Measurements from ENCODE around the gene S100A8.

S100A8 gene

DNA sequence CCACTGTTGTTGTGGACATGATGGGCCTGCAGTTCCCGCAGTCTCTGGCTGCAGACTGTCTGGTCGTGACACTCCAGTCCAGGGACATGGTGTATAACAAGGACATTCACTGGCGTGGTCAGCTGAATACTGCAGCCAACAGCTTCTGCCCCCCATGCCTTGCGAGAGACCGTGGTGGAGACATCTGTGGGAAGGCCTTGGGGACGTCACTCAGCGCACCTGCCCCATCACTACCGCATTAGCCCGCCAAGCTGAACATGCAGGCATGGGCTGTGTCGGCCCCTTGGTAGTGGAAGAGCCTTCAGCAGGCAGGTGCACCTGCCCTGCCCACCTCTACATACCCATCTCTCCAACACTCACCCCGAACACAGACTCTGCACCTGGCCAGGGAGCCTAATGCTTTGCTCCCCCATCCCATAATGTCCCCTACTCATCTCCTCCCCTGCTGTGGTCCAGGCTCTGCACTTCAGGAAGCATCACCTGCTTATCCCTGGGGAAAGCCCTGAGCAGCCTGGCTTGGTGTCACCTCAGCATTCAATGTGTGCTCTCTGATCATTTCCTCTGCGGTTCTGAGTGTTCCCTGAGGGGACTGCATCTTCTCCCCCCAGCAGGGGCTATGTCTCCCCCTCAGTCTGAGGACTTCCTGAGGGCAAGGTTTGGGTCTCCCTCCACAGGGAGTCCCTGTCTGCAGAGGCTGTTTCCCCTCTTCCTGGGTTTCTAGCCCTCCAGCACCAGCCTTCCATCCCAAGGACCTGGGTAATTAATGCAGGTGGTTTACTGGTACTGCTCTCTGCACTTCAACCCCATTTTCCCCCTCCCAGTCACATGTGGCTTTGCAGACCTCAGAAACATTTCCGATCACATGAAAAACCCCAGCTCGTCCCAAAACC is 45.4 kb downstream of the S100A8 start:
- DNase-seq, result no peak

DNA sequence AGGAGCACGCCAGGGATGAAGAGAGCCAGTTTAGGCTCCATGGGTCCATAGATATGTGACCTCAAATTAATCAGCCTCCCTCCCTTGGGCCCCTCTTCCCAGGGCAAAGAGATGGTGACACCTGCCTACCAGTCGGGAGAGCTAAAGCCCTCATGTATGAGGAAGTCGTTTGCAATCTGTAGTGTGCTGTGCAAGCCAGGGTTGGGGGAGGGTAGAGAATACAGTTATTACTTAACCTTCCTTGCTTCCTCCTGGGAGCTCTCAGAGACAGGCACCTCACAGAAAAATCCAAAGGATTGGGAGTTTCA is 46.2 kb downstream of the S100A8 start:
- DNase-seq, result no peak

GRCh38 chr1:153343811-153344717 is 46.8 kb downstream of the S100A8 start:
- DNase-seq, result no peak

DNA sequence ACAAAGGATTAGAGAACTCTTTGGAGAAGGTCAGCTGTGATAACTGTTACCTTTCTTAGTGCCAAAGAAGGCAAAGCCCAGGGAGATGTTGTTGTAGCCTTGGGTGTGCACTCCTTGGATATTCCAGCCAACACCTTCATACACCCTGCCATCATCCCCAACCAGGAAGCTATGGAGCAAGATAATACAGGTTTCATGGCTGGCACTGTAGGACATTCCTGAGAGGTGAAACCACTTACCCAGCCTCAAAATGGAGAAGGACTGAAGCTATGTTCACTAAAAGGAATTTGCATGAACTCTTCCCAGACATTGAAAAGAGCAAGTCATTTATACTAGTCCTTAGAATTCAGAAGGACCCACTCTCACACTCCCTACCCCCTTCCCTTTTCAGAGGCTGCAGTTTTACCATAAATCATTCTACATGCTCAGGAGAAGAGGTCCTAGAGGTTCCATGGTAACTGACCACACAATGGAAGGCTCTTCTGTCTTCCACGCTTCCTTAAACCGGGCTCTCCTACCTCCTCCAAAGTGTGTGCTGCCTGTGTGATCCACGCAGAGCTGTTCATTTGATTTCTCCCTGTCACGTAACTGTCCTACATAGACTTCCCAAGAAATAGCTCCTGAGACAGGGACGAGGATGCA is 47.7 kb downstream of the S100A8 start:
- no peak for DNase-seq

DNA sequence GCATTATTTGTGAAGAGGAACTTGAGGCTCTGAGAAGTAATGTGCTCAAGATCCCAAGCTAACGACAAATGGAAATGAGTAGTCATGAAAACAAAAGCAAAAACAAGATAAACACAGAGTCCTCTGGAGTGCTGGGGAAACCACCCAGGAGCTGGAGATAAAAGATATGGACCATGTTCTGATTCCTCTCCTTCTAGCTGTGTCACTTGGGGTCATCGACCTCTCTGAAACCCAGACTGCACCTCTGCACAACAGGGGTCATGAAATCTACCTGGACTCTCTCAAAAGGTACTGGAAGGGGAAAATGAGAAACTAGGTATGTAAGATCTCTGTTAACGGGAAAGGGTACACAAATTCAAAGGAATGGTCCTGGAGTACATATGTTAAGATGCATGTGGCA is 48.7 kb downstream of the S100A8 start:
- DNase-seq, result no peak

- no peak for DNase-seq
Measured at GRCh38 chr1:153341431-153341934, 49.4 kb downstream of the S100A8 start.

DNA sequence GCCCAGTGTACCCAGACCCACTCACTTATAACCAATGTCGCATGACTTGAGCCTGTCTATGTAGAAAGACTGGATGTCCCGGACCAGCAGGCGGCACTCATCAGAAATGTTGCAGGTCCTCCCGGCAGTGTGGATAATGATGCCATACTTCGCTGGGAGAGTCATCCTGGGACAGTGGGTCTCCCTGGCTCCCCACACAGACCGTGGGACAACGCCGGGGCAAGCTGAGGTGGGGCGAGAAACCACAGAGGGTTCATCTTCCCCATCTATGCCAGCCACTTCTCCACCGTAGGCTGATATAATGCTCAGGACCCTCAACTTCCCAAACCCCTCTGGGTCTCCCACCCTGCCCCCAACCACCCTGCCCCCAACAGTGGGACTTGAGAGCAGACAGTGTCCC is 50.5 kb downstream of the S100A8 start:
- DNase-seq, result no peak
